ENCODE measurements around the gene IGF1. TPM values are rescaled to one million over a fixed set of nuclear protein-coding genes. Genes with fewer than 3 reads are reported as not detected.

The IGF1 gene
- total RNA-seq, 4 donors from 2014 or later, result 8.3 to 22.7 (median 17.9) TPM

- TF ChIP-seq CTCF (IDR thresholded peaks at IDR 0.05 in 4 of 5, conservative IDR thresholded peaks at IDR 0.05 in 1 of 5), result no peak
- TF ChIP-seq POLR2A (IDR thresholded peaks at IDR 0.05), result no peak
- peaks cover 37 to 45% of the 10 kb centered on the region in 2 donors for H3K4me1 ChIP-seq
- DNase-seq (no peak), ATAC-seq (peak; percentile 55 to 75)
- peak overlapping the region; percentile 69 to 83 (median 80) for H3K27ac ChIP-seq
- H3K36me3 ChIP-seq, result no peaks in the 10 kb centered on the region
- no peaks in the 10 kb centered on the region for H3K27me3 ChIP-seq
- intact Hi-C loops (cut with DNase I; ENCODE audit: low total_unique reads), result loop anchor here (2.0 kb wide), 1 partner anchor 15 kb away; no protein-coding TSS in a partner anchor
- H3K9me3 ChIP-seq, result peaks cover 0 to 5% (median 4%) of the 10 kb centered on the region in 3 donors
- in situ Hi-C loops (cut with MboI; ENCODE audit: low sequenced_read_pairs in 4 of 4), result no loop called here
- H3K4me3 ChIP-seq, result peak overlapping the region in 1 of 4 donors; percentile 35
These were observed 130.3 kb downstream of the IGF1 start for GRCh38 chr12:102350070-102350469.

GRCh38 chr12:102349079-102349478, 131.3 kb downstream of the IGF1 start:
- TF ChIP-seq CTCF (IDR thresholded peaks at IDR 0.05 in 4 of 5, conservative IDR thresholded peaks at IDR 0.05 in 1 of 5) (no peak), POLR2A (IDR thresholded peaks at IDR 0.05) (peak in 1 of 2 donors; percentile 32)
- intact Hi-C loops (cut with DNase I; ENCODE audit: low total_unique reads) (loop anchor here (1.0 to 5.0 kb wide), 3 partner anchors 58 to 133 kb away; partner anchors contain the start of gene IGF1), in situ Hi-C loops (cut with MboI; ENCODE audit: low sequenced_read_pairs in 4 of 4) (no loop called here)
- H3K4me1 ChIP-seq, result peaks cover 37 to 45% of the 10 kb centered on the region in 2 donors
- H3K9me3 ChIP-seq, result peaks cover 0 to 3% (median 0%) of the 10 kb centered on the region in 3 donors
- DNase-seq (peak; percentile 33 to 55), ATAC-seq (peak; percentile 83 to 90)
- H3K36me3 ChIP-seq, result no peaks in the 10 kb centered on the region
- peak overlapping the region; percentile 69 to 83 (median 80) for H3K27ac ChIP-seq
- peak overlapping the region in 1 of 4 donors; percentile 35 for H3K4me3 ChIP-seq
- no peaks in the 10 kb centered on the region for H3K27me3 ChIP-seq

GRCh38 chr12:102347811-102348210, 132.6 kb downstream of the IGF1 start:
- Histone ChIP-seq H3K4me1 (peaks cover 40 to 47% of the 10 kb centered on the region in 2 donors), H3K27ac (peak overlapping the region in 3 of 4 donors; percentile 69 to 83 (median 80)), H3K4me3 (peak overlapping the region in 1 of 4 donors; percentile 35), H3K9me3 (no peaks in the 10 kb centered on the region), H3K36me3 (no peaks in the 10 kb centered on the region), H3K27me3 (no peaks in the 10 kb centered on the region)
- TF ChIP-seq CTCF (IDR thresholded peaks at IDR 0.05 in 4 of 5, conservative IDR thresholded peaks at IDR 0.05 in 1 of 5), result no peak
- no peak for TF ChIP-seq POLR2A (IDR thresholded peaks at IDR 0.05)
- DNase-seq (no peak), ATAC-seq (no peak)
- intact Hi-C loops (cut with DNase I; ENCODE audit: low total_unique reads), result loop anchor here (5.0 kb wide), 2 partner anchors 59 to 134 kb away; partner anchors contain the start of gene IGF1
- in situ Hi-C loops (cut with MboI; ENCODE audit: low sequenced_read_pairs in 4 of 4), result no loop called here
